ENCODE results near the gene SEPTIN8. TPM values are rescaled to one million over a fixed set of nuclear protein-coding genes. Genes with fewer than 3 reads are reported as not detected.

SEPTIN8 gene
- total and polyA plus RNA-seq, 2 of the 13 experiments (the other 11 are each of a cell fraction or from before 2014, with no cell fraction given), result 41.4 to 49.9 TPM

DNA sequence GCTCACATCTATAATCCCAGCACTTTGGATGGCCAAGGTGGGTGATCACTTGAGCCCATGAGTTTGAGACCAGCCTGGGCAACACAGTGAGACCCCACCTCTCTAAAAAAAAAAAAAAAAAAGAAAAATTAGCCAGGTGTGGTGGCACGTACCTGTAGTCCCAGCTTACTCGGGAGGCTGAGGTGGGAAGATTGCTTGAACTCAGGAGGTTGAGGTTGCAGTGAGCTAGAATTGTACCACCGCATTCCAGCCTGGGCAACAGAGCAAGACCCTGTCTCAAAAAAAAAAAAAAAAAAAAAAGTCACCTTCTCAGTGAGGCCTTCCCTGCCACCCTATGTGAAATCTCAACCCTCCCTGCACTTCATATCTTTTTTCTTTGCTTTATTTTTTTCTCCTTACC, 14.0 kb upstream of the SEPTIN8 start (continued):
- TF ChIP-seq, protein P1, sequence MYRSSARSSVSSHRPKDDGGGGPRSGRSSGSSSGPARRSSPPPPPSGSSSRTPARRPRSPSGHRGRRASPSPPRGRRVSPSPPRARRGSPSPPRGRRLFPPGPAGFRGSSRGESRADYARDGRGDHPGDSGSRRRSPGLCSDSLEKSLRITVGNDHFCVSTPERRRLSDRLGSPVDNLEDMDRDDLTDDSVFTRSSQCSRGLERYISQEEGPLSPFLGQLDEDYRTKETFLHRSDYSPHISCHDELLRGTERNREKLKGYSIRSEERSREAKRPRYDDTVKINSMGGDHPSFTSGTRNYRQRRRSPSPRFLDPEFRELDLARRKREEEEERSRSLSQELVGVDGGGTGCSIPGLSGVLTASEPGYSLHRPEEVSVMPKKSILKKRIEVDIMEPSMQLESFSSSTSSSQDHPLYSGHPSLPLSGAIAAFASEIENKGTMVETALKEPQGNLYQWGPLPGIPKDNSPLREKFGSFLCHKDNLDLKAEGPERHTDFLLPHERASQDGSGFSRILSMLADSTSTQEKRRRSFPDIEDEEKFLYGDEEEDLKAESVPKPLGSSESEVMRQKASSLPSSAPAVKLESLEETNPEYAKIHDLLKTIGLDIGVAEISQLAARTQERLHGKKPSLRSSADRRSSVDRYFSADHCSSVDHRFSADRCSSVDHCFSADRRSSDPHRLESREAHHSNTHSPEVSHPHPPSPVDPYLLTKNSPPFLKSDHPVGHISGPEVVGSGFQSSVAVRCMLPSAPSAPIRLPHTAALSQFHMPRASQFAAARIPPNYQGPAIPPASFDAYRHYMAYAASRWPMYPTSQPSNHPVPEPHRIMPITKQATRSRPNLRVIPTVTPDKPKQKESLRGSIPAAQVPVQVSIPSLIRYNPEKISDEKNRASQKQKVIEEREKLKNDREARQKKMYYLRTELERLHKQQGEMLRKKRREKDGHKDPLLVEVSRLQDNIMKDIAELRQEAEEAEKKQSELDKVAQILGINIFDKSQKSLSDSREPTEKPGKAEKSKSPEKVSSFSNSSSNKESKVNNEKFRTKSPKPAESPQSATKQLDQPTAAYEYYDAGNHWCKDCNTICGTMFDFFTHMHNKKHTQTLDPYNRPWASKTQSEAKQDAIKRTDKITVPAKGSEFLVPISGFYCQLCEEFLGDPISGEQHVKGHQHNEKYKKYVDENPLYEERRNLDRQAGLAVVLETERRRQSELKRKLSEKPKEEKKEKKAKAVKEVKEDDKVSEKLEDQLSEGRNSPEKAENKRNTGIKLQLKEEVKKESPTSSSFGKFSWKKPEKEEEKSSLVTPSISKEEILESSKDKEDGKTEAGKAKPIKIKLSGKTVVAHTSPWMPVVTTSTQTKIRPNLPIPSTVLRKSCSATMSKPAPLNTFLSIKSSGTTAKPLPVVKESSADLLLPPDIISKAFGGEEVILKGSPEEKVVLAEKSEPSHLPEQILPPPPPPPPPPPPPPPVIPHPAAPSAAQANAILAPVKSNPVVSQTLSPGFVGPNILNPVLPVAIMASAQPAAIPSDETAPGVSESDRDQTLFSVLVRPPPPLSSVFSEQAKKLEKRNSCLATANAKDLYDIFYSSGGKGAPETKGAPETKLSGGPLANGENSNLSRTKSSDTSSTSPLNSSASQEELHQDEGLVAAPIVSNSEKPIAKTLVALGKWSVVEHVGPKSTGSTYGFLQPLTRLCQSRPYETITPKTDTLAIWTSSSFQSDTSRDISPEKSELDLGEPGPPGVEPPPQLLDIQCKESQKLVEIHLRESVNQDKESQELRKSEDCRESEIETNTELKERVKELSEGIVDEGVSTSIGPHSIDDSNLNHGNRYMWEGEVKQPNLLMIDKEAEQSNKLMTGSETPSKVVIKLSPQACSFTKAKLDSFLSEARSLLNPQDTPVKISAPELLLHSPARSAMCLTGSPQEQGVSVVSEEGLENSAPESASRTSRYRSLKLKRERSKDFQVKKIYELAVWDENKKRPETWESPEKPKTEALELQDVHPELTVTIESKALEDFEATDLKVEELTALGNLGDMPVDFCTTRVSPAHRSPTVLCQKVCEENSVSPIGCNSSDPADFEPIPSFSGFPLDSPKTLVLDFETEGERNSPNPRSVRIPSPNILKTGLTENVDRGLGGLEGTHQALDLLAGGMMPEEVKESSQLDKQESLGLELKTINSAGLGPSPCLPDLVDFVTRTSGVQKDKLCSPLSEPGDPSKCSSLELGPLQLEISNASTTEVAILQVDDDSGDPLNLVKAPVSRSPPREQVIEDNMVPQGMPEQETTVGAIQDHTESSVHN (CRISPR knock-in tag; IDR thresholded peaks at IDR 0.05), result no peak

DNA sequence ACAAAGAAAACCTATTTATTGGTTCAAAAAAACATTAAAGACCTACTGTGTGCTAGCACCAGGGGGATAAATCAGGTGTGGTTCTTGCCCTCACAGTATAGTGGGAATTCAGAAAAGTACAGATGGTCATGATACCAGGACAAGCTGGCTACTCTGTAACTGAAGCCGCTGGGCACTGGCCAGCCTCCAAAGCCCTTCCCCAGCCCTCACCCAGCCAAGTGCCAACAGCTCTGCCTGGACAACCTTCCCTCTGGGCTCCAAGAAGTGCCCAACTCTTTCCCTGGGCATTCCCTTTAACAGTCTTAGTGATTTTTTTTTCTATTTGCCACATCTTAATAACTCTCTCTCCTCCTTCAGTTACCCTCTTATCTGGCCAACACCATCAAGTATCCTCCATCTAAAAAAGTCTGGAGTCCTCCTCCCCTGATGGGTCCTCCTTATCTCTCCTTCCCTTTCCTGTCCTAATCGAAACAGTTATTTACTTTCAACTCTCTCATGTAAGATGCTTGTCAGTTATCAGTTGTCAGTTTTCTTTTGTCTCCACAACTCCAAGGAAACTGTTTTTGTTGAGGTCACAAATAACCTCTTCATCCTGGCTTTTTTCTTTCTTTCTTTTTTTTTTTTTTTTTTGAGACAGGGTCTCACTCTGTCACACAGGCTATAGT, 13.3 kb upstream of the SEPTIN8 start:
- in situ Hi-C loops (cut with HindIII; ENCODE audit: extremely low pct_ligation_motif_present, low pct_unique_long_range_greater_than_20kb) (no loop called here), intact Hi-C loops (cut with micrococcal nuclease; ENCODE audit: unreplicated experiment) (no loop called here)
- H3K4me3 ChIP-seq (replicated peaks in 1 of 3; ENCODE audit: insufficient read depth in 1 of 3, low read depth in 2 of 3, low read length in 3 of 3), result no peak overlapping the region
- no peak overlapping the region for H3K9ac ChIP-seq (ENCODE audit: insufficient read depth, low read depth, low read length)
- H3K36me3 ChIP-seq (replicated peaks in 1 of 2; ENCODE audit: control insufficient read depth in 1 of 2, insufficient read depth in 2 of 2, low read length in 2 of 2), result peaks cover 0 to 1% of the 10 kb centered on the region in 2 experiments; a peak in 2 of 5 replicates
- H2AFZ ChIP-seq (ENCODE audit: low read length), result no peak overlapping the region
- ChIA-PET CTCF (ENCODE audit: low intra/inter-chr PET ratio, low total read pairs) (no interaction called here), POLR2A (interaction anchor here (1.1 kb wide), 1 partner anchor 10 kb away, joined by 4 read pairs; no protein-coding TSS in a partner anchor)
- H3K4me1 ChIP-seq (ENCODE audit: insufficient read depth, low read length), result peaks cover 21% of the 10 kb centered on the region; the same call in 1 of the 2 replicates
- no peak overlapping the region for H3K27ac ChIP-seq (ENCODE audit: extremely low read length, insufficient read depth, low read length)
- ATAC-seq (no peak), FAIRE-seq (no peak), DNase-seq (ENCODE audit: low spot score) (no peak)
- 85% methylated on average over 2 of the region's 2 CpGs for whole genome bisulfite sequencing (ENCODE audit: low lambda C conversion rate)
- H3K79me2 ChIP-seq (ENCODE audit: insufficient read depth, low read length), result peaks cover 3% of the 10 kb centered on the region
- no peaks in the 10 kb centered on the region for H4K20me1 ChIP-seq (ENCODE audit: insufficient read depth, low read length)
- no peaks in the 10 kb centered on the region for H3K27me3 ChIP-seq (ENCODE audit: control insufficient read depth in 1 of 2, insufficient read depth in 2 of 2, low read length in 2 of 2)
- H3K9me3 ChIP-seq (ENCODE audit: low read length), result no peaks in the 10 kb centered on the region
- no peak overlapping the region for H3K4me2 ChIP-seq (ENCODE audit: low read depth, low read length)
- BruUV-seq (replicated peaks), result no TSS peak
- TF ChIP-seq CEBPG (CRISPR knock-in tag; IDR thresholded peaks at IDR 0.05) (no peak), ZBTB38 (CRISPR knock-in tag; IDR thresholded peaks at IDR 0.05) (no peak), ZNF468 (CRISPR knock-in tag; IDR thresholded peaks at IDR 0.05) (no peak), ZBTB20 (CRISPR knock-in tag; IDR thresholded peaks at IDR 0.05; ENCODE audit: borderline replicate concordance, low read depth) (no peak), JARID2 (CRISPR knock-in tag; IDR thresholded peaks at IDR 0.05; ENCODE audit: insufficient replicate concordance) (no peak), REPIN1 (CRISPR knock-in tag; IDR thresholded peaks at IDR 0.05; ENCODE audit: borderline replicate concordance, low read depth) (no peak)
- TF ChIP-seq, protein P2, sequence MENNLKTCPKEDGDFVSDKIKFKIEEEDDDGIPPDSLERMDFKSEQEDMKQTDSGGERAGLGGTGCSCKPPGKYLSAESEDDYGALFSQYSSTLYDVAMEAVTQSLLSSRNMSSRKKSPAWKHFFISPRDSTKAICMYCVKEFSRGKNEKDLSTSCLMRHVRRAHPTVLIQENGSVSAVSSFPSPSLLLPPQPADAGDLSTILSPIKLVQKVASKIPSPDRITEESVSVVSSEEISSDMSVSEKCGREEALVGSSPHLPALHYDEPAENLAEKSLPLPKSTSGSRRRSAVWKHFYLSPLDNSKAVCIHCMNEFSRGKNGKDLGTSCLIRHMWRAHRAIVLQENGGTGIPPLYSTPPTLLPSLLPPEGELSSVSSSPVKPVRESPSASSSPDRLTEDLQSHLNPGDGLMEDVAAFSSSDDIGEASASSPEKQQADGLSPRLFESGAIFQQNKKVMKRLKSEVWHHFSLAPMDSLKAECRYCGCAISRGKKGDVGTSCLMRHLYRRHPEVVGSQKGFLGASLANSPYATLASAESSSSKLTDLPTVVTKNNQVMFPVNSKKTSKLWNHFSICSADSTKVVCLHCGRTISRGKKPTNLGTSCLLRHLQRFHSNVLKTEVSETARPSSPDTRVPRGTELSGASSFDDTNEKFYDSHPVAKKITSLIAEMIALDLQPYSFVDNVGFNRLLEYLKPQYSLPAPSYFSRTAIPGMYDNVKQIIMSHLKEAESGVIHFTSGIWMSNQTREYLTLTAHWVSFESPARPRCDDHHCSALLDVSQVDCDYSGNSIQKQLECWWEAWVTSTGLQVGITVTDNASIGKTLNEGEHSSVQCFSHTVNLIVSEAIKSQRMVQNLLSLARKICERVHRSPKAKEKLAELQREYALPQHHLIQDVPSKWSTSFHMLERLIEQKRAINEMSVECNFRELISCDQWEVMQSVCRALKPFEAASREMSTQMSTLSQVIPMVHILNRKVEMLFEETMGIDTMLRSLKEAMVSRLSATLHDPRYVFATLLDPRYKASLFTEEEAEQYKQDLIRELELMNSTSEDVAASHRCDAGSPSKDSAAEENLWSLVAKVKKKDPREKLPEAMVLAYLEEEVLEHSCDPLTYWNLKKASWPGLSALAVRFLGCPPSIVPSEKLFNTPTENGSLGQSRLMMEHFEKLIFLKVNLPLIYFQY (CRISPR knock-in tag; IDR thresholded peaks at IDR 0.05; ENCODE audit: borderline replicate concordance), result no peak
- TF ChIP-seq, protein P3, sequence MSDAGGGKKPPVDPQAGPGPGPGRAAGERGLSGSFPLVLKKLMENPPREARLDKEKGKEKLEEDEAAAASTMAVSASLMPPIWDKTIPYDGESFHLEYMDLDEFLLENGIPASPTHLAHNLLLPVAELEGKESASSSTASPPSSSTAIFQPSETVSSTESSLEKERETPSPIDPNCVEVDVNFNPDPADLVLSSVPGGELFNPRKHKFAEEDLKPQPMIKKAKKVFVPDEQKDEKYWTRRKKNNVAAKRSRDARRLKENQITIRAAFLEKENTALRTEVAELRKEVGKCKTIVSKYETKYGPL (CRISPR knock-in tag; IDR thresholded peaks at IDR 0.05), result no peak

Measured in HepG2 (cell line).